Tibial nerve (tissue), 4 donors: Measurements from ENCODE around the gene NBPF4. TPM values are rescaled to one million over a fixed set of nuclear protein-coding genes. Genes with fewer than 3 reads are reported as not detected.

ENCODE experiments used
- DNase-seq, 2 donors: peaks; one replicate each; pipeline ENCODE4 v3.0.0-alpha.2; 2019; ENCODE audit warnings: low spot score in 2 of 2
- H3K27ac ChIP-seq, 4 donors: fragments of 200-600 bp; sonication (generic) in 3 of 4; one replicate each; pipeline ENCODE4 v1.5.1; 2017 to 2019; ENCODE audit warnings: mild to moderate bottlenecking in 1 of 4
- H3K27me3 ChIP-seq, 2 donors: fragments of 200-600 bp; sonication (generic) in 1 of 2; one replicate each; pipeline versions ENCODE4 v1.5.1 to v1.6.0; 2017 to 2019
- H3K36me3 ChIP-seq, 3 donors: fragments of 200-600 bp; sonication (generic); one replicate each; pipeline ENCODE4 v1.5.1; 2018 to 2019
- H3K4me1 ChIP-seq, 4 donors: fragments of 200-600 bp; sonication (generic) in 3 of 4; one replicate each; pipeline ENCODE4 v1.5.1; 2017 to 2019
- H3K4me3 ChIP-seq, 4 donors: fragments of 200-600 bp; sonication (generic) in 3 of 4; one replicate each; pipeline ENCODE4 v1.5.1; 2017 to 2019; ENCODE audit warnings: mild to moderate bottlenecking in 1 of 4, moderate library complexity in 1 of 4
- H3K9me3 ChIP-seq, 4 donors: fragments of 200-600 bp; sonication (generic) in 3 of 4; one replicate each; pipeline ENCODE4 v1.5.1; 2017 to 2019
- CTCF ChIP-seq, 5 experiments: fragments of 200-600 bp in 3 of 5; fragments of 450-650 bp in 2 of 5; sonication (generic) in 3 of 5; IDR thresholded peaks; one replicate each; pipeline ENCODE4 v1.5.1; 2016 to 2019; ENCODE audit warnings: antibody characterized with exemption in 5 of 5, mild to moderate bottlenecking in 3 of 5, moderate library complexity in 2 of 5
- EP300 ChIP-seq, 2 donors: sonication (generic); formaldehyde crosslinking; IDR thresholded peaks; one replicate each; pipeline ENCODE4 v1.6.1; 2017; ENCODE audit warnings: antibody characterized with exemption in 2 of 2, mild to moderate bottlenecking in 1 of 2
- POLR2A ChIP-seq, 2 donors: fragments of 450-650 bp; IDR thresholded peaks; one replicate each; pipeline ENCODE4 v1.6.1; 2017; ENCODE audit warnings: antibody characterized with exemption in 2 of 2, mild to moderate bottlenecking in 2 of 2, moderate library complexity in 2 of 2
- WGBS, 2 donors: methylation state at CpG; one replicate each; pipeline ENCODE4 v1.1.5; 2018; 5-methylcytosine and 5-hydroxymethylcytosine counted together
- total RNA-seq, 4 donors: library from RNA; depleted of rRNA; stranded (reverse); fragments of >200 nt; gene quantifications; one replicate each; pipeline ENCODE4 v1.1.0, GENCODE V29; 2016

The NBPF4 gene
- total RNA-seq, 4 donors from 2014 or later, result 0.42 TPM; not detected in 3

- Histone ChIP-seq H3K4me3 (no peak overlapping the region), H3K4me1 (peaks cover 0 to 14% (median 0%) of the 10 kb centered on the region in 4 donors), H3K36me3 (peaks cover 2 to 96% (median 13%) of the 10 kb centered on the region in 3 donors), H3K27ac (no peak overlapping the region), H3K27me3 (no peaks in the 10 kb centered on the region), H3K9me3 (peaks cover 0 to 22% (median 4%) of the 10 kb centered on the region in 4 donors)
- TF ChIP-seq POLR2A (IDR thresholded peaks at IDR 0.05) (no peak), EP300 (IDR thresholded peaks at IDR 0.05) (no peak), CTCF (IDR thresholded peaks at IDR 0.05) (no peak)
- WGBS, 2 donors, result 86 to 95% methylated on average over 1 of the region's 1 CpG
- no peak for DNase-seq
Measured at GRCh38 chr1:108179018-108179417, 64.9 kb downstream of the NBPF4 start.

Other genes with a start within 250 kb of the NBPF4 start
- gene SLC25A24, start 43.7 kb downstream of the NBPF4 start, total RNA-seq, result 10 to 100 TPM; 29.3 to 37.1 (median 35.0) TPM
- 1 to 10 TPM in 1 of 4 donors, not detected in 3; 1.2 TPM for gene NBPF6, start 206.3 kb upstream of the NBPF4 start, total RNA-seq